GM23338 (cell line): ENCODE results near the gene NUP214.

Source experiments
- CREB1 ChIP-seq: fragments of 250-450 bp; sonication (Bioruptor Pico); IDR thresholded peaks from 2 replicates; pipeline ENCODE4 v1.5.0; 2020; ENCODE audit warnings: low read depth, mild to moderate bottlenecking, moderate library complexity
- EZH2 ChIP-seq: fragments of 200-600 bp; sonication (generic); IDR thresholded peaks from one replicate; pipeline ENCODE4 v1.8.0; 2017; ENCODE audit warnings: antibody characterized with exemption, mild to moderate bottlenecking, low read depth; ENCODE audit not compliant: unreplicated experiment
- EZH2phosphoT487 ChIP-seq: fragments of 200-600 bp; sonication (generic); IDR thresholded peaks from one replicate; pipeline ENCODE4 v1.8.1; 2018; ENCODE audit warnings: antibody characterized with exemption; ENCODE audit not compliant: unreplicated experiment
- JUNB ChIP-seq: IDR thresholded peaks from one replicate; pipeline ENCODE4 v1.6.1; 2016; ENCODE audit warnings: antibody characterized with exemption; ENCODE audit not compliant: unreplicated experiment
- POLR2AphosphoS5 ChIP-seq: IDR thresholded peaks from 2 replicates; pipeline ENCODE4 v1.6.1; 2016; ENCODE audit warnings: antibody characterized with exemption, low read depth
- TF ChIP-seq, protein P1 (sequence below), 2 experiments: fragments of 200-600 bp in 1 of 2; sonication (generic) in 1 of 2; conservative IDR thresholded peaks; 2 replicates each; pipeline versions ENCODE4 v1.5.1 to v1.6.1; 2016 to 2017; ENCODE audit warnings: antibody characterized with exemption in 2 of 2, low read depth in 2 of 2, mild to moderate bottlenecking in 2 of 2, moderate library complexity in 1 of 2
- TF ChIP-seq, protein P2 (sequence below): IDR thresholded peaks from 2 replicates; pipeline ENCODE4 v1.6.1; 2016; ENCODE audit warnings: antibody characterized with exemption

DNA sequence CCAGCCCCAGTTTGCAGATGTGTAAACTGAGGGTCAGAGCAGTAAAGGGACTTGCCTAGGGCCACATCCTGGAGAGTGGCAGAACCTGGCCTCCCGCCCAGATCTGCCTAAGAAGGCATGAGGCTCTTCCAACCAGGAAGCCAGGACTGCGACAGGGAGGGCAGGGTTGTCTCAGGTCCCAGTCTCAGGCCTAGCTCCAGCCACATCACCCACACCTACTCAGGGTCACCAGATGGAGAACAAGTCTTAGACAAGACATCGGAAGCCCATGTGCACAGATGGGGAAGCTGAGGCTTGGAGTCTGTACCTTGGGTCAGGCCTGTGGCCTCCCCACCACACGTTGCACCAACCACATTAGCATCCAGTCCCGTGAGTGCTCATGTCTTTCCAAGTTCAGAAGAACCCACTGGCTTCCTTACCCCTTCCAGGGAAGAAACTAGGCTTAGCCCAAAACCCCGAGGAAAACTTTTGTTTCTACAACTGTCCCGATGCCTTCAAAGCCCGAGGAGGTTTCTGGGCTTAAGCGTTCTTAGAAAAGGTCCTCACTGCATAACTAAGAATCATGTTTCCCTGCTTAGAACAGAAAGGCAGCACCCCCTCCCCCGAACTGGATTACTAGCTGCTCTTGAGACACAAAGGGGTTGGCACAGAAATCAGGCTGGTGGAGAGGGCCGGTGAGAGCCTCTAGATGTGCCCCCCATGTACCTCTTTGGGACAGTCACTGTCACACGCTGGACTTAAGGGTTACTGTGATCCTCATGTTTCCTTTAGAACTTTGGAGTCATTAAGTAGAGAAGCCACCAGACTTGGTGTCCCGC, 148.7 kb downstream of the NUP214 start:
- TF ChIP-seq, protein P1, sequence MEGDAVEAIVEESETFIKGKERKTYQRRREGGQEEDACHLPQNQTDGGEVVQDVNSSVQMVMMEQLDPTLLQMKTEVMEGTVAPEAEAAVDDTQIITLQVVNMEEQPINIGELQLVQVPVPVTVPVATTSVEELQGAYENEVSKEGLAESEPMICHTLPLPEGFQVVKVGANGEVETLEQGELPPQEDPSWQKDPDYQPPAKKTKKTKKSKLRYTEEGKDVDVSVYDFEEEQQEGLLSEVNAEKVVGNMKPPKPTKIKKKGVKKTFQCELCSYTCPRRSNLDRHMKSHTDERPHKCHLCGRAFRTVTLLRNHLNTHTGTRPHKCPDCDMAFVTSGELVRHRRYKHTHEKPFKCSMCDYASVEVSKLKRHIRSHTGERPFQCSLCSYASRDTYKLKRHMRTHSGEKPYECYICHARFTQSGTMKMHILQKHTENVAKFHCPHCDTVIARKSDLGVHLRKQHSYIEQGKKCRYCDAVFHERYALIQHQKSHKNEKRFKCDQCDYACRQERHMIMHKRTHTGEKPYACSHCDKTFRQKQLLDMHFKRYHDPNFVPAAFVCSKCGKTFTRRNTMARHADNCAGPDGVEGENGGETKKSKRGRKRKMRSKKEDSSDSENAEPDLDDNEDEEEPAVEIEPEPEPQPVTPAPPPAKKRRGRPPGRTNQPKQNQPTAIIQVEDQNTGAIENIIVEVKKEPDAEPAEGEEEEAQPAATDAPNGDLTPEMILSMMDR (conservative IDR thresholded peaks at IDR 0.05; ENCODE audit: low read depth in 2 of 2), result no peak
- TF ChIP-seq EZH2 (no peak), JUNB (no peak), EZH2phosphoT487 (no peak), CREB1 (no peak), POLR2AphosphoS5 (no peak)
- TF ChIP-seq, protein P2, sequence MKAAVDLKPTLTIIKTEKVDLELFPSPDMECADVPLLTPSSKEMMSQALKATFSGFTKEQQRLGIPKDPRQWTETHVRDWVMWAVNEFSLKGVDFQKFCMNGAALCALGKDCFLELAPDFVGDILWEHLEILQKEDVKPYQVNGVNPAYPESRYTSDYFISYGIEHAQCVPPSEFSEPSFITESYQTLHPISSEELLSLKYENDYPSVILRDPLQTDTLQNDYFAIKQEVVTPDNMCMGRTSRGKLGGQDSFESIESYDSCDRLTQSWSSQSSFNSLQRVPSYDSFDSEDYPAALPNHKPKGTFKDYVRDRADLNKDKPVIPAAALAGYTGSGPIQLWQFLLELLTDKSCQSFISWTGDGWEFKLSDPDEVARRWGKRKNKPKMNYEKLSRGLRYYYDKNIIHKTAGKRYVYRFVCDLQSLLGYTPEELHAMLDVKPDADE, result no peak
